Upper lobe of left lung (tissue), 6 donors: ENCODE measurements around the gene WDPCP. TPM values are rescaled to one million over a fixed set of nuclear protein-coding genes. Genes with fewer than 3 reads are reported as not detected.

Source experiments
- ATAC-seq, 2 donors: fragments of 200-7000 bp; cut with Tn5 transposase; one replicate each; pipeline ENCODE4 v1.9.1; 2022; ENCODE audit warnings: mild to moderate bottlenecking in 2 of 2, moderate library complexity in 2 of 2; ENCODE audit not compliant: low FRiP score in 2 of 2
- DNase-seq, 2 donors: peaks; one replicate each; pipeline ENCODE4 v3.0.0-alpha.2; 2019 to 2020
- H3K27ac ChIP-seq, 4 donors: fragments of 200-600 bp; sonication (generic); one replicate each; pipeline ENCODE4 v1.5.1; 2016 to 2019
- H3K27me3 ChIP-seq, 4 donors: fragments of 200-600 bp; sonication (generic); one replicate each; pipeline ENCODE4 v1.5.1; 2017 to 2019
- H3K36me3 ChIP-seq, 4 donors: fragments of 200-600 bp; sonication (generic); one replicate each; pipeline ENCODE4 v1.5.1; 2016 to 2019
- H3K4me1 ChIP-seq, 4 donors: fragments of 200-600 bp; sonication (generic); one replicate each; pipeline ENCODE4 v1.5.1; 2018 to 2019
- H3K4me3 ChIP-seq, 4 donors: fragments of 200-600 bp; sonication (generic); one replicate each; pipeline ENCODE4 v1.5.1; 2017 to 2019; ENCODE audit warnings: mild to moderate bottlenecking in 2 of 4, moderate library complexity in 1 of 4
- H3K9me3 ChIP-seq, 4 donors: fragments of 200-600 bp; sonication (generic); one replicate each; pipeline ENCODE4 v1.5.1; 2018 to 2019
- EP300 ChIP-seq, 4 donors: sonication (generic); formaldehyde crosslinking; IDR thresholded peaks; one replicate each; pipeline ENCODE4 v1.5.1; 2017; ENCODE audit warnings: antibody characterized with exemption in 4 of 4, control low read depth in 2 of 4
- POLR2A ChIP-seq, 4 donors: fragments of 450-650 bp; IDR thresholded peaks; one replicate each; pipeline ENCODE4 v1.5.1; 2016 to 2017; ENCODE audit warnings: antibody characterized with exemption in 4 of 4, mild to moderate bottlenecking in 2 of 4
- POLR2AphosphoS5 ChIP-seq, 2 donors: sonication (generic); formaldehyde crosslinking; IDR thresholded peaks; one replicate each; pipeline ENCODE4 v1.5.1; 2017; ENCODE audit warnings: antibody characterized with exemption in 2 of 2
- WGBS, 2 donors: methylation state at CpG; one replicate each; pipeline ENCODE4 v1.1.5; 2017 to 2018; 5-methylcytosine and 5-hydroxymethylcytosine counted together
- total RNA-seq, 6 donors: library from RNA; depleted of rRNA in 4 of 6; stranded (reverse); fragments of >200 nt in 4 of 6; gene quantifications; one replicate each; pipeline versions ENCODE4 v1.1.0 to v1.2.1, GENCODE V29; 2016 to 2021
- TF ChIP-seq, protein P1 (sequence below), 6 experiments: fragments of 450-650 bp in 4 of 6; fragments of 200-600 bp in 2 of 6; sonication (generic) in 2 of 6; IDR thresholded peaks; one replicate each; pipeline ENCODE4 v1.5.1; 2016 to 2019; ENCODE audit warnings: antibody characterized with exemption in 6 of 6
- donor health status: DM: no; HTN: no; CAD: no; lungs with moderate emphysema.
- donor health status: DM: no; HTN: yes; CAD: no; lungs with severe emphysema.

Gene WDPCP, protein sequence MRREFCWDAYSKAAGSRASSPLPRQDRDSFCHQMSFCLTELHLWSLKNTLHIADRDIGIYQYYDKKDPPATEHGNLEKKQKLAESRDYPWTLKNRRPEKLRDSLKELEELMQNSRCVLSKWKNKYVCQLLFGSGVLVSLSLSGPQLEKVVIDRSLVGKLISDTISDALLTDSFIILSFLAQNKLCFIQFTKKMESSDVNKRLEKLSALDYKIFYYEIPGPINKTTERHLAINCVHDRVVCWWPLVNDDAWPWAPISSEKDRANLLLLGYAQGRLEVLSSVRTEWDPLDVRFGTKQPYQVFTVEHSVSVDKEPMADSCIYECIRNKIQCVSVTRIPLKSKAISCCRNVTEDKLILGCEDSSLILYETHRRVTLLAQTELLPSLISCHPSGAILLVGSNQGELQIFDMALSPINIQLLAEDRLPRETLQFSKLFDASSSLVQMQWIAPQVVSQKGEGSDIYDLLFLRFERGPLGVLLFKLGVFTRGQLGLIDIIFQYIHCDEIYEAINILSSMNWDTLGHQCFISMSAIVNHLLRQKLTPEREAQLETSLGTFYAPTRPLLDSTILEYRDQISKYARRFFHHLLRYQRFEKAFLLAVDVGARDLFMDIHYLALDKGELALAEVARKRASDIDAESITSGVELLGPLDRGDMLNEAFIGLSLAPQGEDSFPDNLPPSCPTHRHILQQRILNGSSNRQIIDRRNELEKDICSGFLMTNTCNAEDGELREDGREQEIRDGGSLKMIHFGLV
- total RNA-seq = 10 to 100 TPM in 4 of 6 donors, 1 to 10 TPM in 2; 9.3 to 20.8 (median 11.5) TPM

DNA sequence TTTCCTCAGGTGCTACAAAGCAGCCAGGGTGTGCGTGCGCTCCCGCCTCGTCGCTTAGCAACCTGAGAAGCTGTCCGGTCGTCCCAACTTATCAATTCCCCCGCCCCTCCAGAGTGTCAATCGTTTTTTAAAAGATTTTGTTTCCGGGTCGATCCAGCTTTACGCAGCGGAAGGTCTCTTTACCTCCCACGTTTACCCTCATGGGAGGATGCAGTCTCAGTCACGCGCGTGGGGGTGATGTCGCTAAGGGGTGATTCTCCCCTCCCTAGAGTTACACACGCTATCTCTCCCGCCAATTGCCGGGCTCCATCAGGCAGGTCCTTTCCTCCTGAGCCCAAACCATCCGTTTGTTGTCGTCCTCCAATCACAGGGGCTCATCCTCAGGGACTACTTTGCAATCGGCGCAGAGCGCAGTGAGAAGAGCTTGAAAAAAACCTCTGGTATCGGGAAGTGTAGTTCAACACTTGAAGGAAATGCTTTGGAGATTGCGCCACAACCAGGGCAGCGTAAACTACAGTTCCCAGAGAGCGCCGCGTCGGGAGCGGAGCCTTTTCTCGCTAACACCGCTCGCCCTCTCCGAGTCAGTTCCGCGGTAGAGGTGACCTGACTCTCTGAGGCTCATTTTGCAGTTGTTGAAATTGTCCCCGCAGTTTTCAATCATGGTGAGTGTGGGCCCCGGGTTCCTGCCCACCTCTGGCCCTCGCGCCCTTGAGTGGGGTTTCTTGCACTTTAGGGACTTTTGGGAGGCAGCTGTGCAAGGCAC, at the start of gene WDPCP, which contains the start of gene MDH1:
Gene WDPCP (minus strand): TSS at position 93 of the 763 bp plus-strand sequence. CDS start 206 bp downstream, outside the sequence.
Gene MDH1 (plus strand): TSS at position 579 of the 763 bp plus-strand sequence. CDS start 81 bp downstream, at position 660.
- H3K4me1 ChIP-seq = peaks cover 16 to 35% (median 24%) of the 10 kb centered on the region in 4 donors
- peak within 1 kb of the TSS; percentile 81 to 88 (median 86) for H3K27ac ChIP-seq
- peak; percentile 85 to 91 for TF ChIP-seq POLR2AphosphoS5 (IDR thresholded peaks at IDR 0.05)
- TF ChIP-seq POLR2A (IDR thresholded peaks at IDR 0.05) = peak in 3 of 4 donors; percentile 57 to 80 (median 59)
- TF ChIP-seq EP300 (IDR thresholded peaks at IDR 0.05) = no peak
- TF ChIP-seq, protein P1, sequence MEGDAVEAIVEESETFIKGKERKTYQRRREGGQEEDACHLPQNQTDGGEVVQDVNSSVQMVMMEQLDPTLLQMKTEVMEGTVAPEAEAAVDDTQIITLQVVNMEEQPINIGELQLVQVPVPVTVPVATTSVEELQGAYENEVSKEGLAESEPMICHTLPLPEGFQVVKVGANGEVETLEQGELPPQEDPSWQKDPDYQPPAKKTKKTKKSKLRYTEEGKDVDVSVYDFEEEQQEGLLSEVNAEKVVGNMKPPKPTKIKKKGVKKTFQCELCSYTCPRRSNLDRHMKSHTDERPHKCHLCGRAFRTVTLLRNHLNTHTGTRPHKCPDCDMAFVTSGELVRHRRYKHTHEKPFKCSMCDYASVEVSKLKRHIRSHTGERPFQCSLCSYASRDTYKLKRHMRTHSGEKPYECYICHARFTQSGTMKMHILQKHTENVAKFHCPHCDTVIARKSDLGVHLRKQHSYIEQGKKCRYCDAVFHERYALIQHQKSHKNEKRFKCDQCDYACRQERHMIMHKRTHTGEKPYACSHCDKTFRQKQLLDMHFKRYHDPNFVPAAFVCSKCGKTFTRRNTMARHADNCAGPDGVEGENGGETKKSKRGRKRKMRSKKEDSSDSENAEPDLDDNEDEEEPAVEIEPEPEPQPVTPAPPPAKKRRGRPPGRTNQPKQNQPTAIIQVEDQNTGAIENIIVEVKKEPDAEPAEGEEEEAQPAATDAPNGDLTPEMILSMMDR (IDR thresholded peaks at IDR 0.05) = peak in 2 of 6 experiments; percentile 5
- ATAC-seq (peak; percentile 97 to 98), DNase-seq (peak; percentile 88 to 95)
- H3K27me3 ChIP-seq = no peaks in the 10 kb centered on the region
- no peaks in the 10 kb centered on the region for H3K36me3 ChIP-seq
- WGBS, 2 donors = 0 to 1% methylated on average over 32 to 44 of the region's 44 CpGs
- H3K9me3 ChIP-seq = no peaks in the 10 kb centered on the region
- peak within 1 kb of the TSS; percentile 58 to 83 (median 76) for H3K4me3 ChIP-seq

DNA sequence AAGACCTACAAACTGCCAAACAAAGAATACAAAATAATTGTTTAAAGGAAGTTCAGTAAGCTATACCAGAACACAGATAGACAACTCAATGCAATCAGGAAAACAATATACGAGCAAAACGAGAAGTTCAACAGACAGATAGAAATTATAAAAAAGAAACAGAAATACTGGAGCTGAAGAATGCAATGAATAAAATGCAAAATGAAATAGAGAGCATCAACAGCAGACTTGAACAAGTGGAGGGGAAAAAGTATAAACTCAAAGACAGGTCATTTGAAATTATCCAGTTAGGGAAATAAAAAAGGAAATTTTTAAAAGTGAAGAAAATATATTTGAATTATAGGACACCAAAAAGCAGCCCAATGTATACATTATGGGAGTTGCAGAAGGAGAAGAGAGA, 44.1 kb upstream of the WDPCP start:
- Histone ChIP-seq H3K9me3 (peaks cover 0 to 16% (median 4%) of the 10 kb centered on the region in 4 donors), H3K27ac (no peak overlapping the region), H3K36me3 (no peaks in the 10 kb centered on the region), H3K4me3 (no peak overlapping the region), H3K4me1 (no peaks in the 10 kb centered on the region), H3K27me3 (no peaks in the 10 kb centered on the region)
- TF ChIP-seq POLR2A (IDR thresholded peaks at IDR 0.05) (no peak), POLR2AphosphoS5 (IDR thresholded peaks at IDR 0.05) (no peak), EP300 (IDR thresholded peaks at IDR 0.05) (no peak)
- TF ChIP-seq, protein P1 (IDR thresholded peaks at IDR 0.05) = no peak
- ATAC-seq (no peak), DNase-seq (no peak)
- WGBS, 2 donors = 86 to 91% methylated on average over 2 of the region's 2 CpGs

DNA sequence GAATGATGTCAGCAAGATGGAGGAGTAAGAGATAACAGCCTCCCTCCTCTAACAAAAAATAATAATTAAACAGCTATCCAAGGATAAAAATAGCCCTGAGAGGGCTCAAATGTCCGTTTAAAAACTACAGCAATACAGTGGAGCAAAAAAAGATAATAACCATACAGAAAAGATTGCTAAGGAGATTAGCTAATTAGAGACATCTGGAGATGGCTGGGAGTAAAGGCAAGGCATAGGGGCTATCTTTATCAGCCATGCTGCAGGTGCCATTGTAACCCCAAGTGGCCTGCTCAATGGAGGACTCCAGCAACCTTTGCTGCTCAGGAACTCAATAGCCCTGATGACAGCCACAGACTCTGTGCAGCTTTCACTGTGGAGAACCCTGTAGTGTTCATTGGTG, 43.2 kb upstream of the WDPCP start:
- no peaks in the 10 kb centered on the region for H3K4me1 ChIP-seq
- ATAC-seq = no peak
- H3K4me3 ChIP-seq = no peak overlapping the region
- no peak overlapping the region for H3K27ac ChIP-seq
- no peaks in the 10 kb centered on the region for H3K27me3 ChIP-seq
- DNase-seq = no peak
- TF ChIP-seq EP300 (IDR thresholded peaks at IDR 0.05) = no peak
- TF ChIP-seq POLR2A (IDR thresholded peaks at IDR 0.05) = no peak
- no peak for TF ChIP-seq POLR2AphosphoS5 (IDR thresholded peaks at IDR 0.05)
- TF ChIP-seq, protein P1 (IDR thresholded peaks at IDR 0.05) = no peak
- 53 to 63% methylated on average over 1 of the region's 1 CpG for WGBS, 2 donors
- peaks cover 0 to 16% (median 4%) of the 10 kb centered on the region in 4 donors for H3K9me3 ChIP-seq
- H3K36me3 ChIP-seq = no peaks in the 10 kb centered on the region

DNA sequence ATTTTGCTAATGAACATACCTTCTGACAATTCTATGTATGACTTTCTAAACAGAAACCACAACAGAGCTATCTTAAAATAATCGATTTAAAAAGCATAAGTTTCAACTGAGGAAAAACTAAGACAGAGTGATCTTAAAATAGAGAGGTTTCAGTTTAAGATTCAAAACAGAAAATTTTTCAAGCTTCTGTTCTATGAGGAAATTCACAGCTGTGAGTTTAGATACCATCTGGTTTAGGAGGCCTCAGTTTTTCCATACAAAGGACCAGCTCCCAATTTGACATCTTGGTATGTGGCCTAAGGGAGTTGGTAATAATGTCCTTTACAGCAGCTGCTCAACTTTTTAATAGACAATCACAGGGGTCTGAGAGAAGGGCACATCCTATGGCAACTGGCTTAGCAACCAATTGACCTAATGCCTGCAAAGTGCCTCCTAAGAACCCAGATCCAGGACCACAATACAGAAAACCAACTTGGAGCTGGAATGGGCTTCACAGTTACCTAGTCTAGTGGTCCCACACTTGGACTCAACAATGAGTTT, 40.2 kb upstream of the WDPCP start:
- DNase-seq (no peak), ATAC-seq (no peak)
- H3K27ac ChIP-seq = no peak overlapping the region
- TF ChIP-seq EP300 (IDR thresholded peaks at IDR 0.05) (no peak), POLR2AphosphoS5 (IDR thresholded peaks at IDR 0.05) (no peak), POLR2A (IDR thresholded peaks at IDR 0.05) (no peak)
- TF ChIP-seq, protein P1 (IDR thresholded peaks at IDR 0.05) = no peak
- no peaks in the 10 kb centered on the region for H3K36me3 ChIP-seq
- H3K4me1 ChIP-seq = no peaks in the 10 kb centered on the region
- WGBS, 2 donors = 91 to 93% methylated on average over 1 of the region's 1 CpG
- peaks cover 0 to 8% (median 2%) of the 10 kb centered on the region in 4 donors for H3K9me3 ChIP-seq
- H3K4me3 ChIP-seq = no peak overlapping the region
- no peaks in the 10 kb centered on the region for H3K27me3 ChIP-seq
